Esophagus squamous epithelium (tissue), 5 donors: ENCODE results near the gene MAPK8IP3. TPM values are rescaled to one million over a fixed set of nuclear protein-coding genes. Genes with fewer than 3 reads are reported as not detected.
A peak's percentile ranks its signal among the peaks of the same experiment; 100 is the strongest.

Experiments
- DNase-seq: peaks from one replicate; lab custom pipeline; 2025; lab: John Stamatoyannopoulos, UW
- H3K27ac ChIP-seq, 4 donors: fragments of 200-600 bp; sonication (generic); one replicate each; pipeline ENCODE4 v1.5.1; 2016 to 2019; ENCODE audit warnings: mild to moderate bottlenecking in 1 of 4
- H3K27me3 ChIP-seq, 4 donors: fragments of 200-600 bp; sonication (generic); 1 replicate in 3 of 4; 2 replicates in 1 of 4; pipeline versions ENCODE4 v1.5.1 to v1.6.0; 2017 to 2021; ENCODE audit warnings: antibody characterized with exemption in 1 of 4
- H3K36me3 ChIP-seq, 3 donors: fragments of 200-600 bp; sonication (generic); one replicate each; pipeline ENCODE4 v1.5.1; 2016 to 2019
- H3K4me1 ChIP-seq, 3 donors: fragments of 200-600 bp; sonication (generic); one replicate each; pipeline ENCODE4 v1.5.1; 2017 to 2019
- H3K4me3 ChIP-seq, 4 donors: fragments of 200-600 bp; sonication (generic); 1 replicate in 3 of 4; 2 replicates in 1 of 4; pipeline ENCODE4 v1.5.1; 2016 to 2019; ENCODE audit warnings: mild to moderate bottlenecking in 2 of 4, moderate library complexity in 1 of 4
- H3K9me3 ChIP-seq, 3 donors: fragments of 200-600 bp; sonication (generic); one replicate each; pipeline ENCODE4 v1.5.1; 2016 to 2019
- CTCF ChIP-seq, 6 experiments: fragments of 450-650 bp in 4 of 6; fragments of 200-600 bp in 2 of 6; sonication (generic) in 2 of 6; IDR thresholded peaks; one replicate each; pipeline ENCODE4 v1.5.1; 2016 to 2019; ENCODE audit warnings: antibody characterized with exemption in 6 of 6, mild to moderate bottlenecking in 4 of 6, moderate library complexity in 4 of 6
- POLR2A ChIP-seq, 4 donors: fragments of 450-650 bp; IDR thresholded peaks; one replicate each; pipeline ENCODE4 v1.6.1; 2017; ENCODE audit warnings: antibody characterized with exemption in 4 of 4, mild to moderate bottlenecking in 4 of 4, moderate library complexity in 3 of 4
- WGBS, 2 donors: methylation state at CpG; one replicate each; pipeline ENCODE4 v1.1.5; 2018; 5-methylcytosine and 5-hydroxymethylcytosine counted together
- intact Hi-C: fragments of 100-400 bp; cut with DNase I; formaldehyde crosslinking; loops from one replicate; pipeline ENCODE4 v1.15.0; 2022
- total RNA-seq, 4 donors: library from RNA; depleted of rRNA; stranded (reverse); fragments of >200 nt; gene quantifications; one replicate each; pipeline ENCODE4 v1.1.0, GENCODE V29; 2016
- donor health status: DM: yes; HTN: yes; CAD: no.

MAPK8IP3 gene
- total RNA-seq, 4 donors from 2014 or later, result 8.6 to 37.6 (median 24.7) TPM

- no peak overlapping the region for H3K4me3 ChIP-seq
- peak overlapping the region; percentile 34 to 69 (median 52) for H3K27ac ChIP-seq
- 67 to 78% methylated on average over 14 to 17 of the region's 17 CpGs for WGBS, 2 donors
- H3K9me3 ChIP-seq, result no peaks in the 10 kb centered on the region
- intact Hi-C loops, result no loop called here
- DNase-seq, result no peak
- H3K4me1 ChIP-seq, result peaks cover 0 to 66% (median 17%) of the 10 kb centered on the region in 3 donors
- H3K36me3 ChIP-seq, result peaks cover 0 to 92% (median 23%) of the 10 kb centered on the region in 3 donors
- TF ChIP-seq CTCF (IDR thresholded peaks at IDR 0.05) (no peak), POLR2A (IDR thresholded peaks at IDR 0.05) (no peak)
- no peaks in the 10 kb centered on the region for H3K27me3 ChIP-seq
These were observed 18.3 kb upstream of the MAPK8IP3 start for GRCh38 chr16:1687427-1688316.

GRCh38 chr16:1688807-1689560 lies 17.0 kb upstream of the MAPK8IP3 start:
- 47 to 59% methylated on average over 10 of the region's 10 CpGs for WGBS, 2 donors
- TF ChIP-seq CTCF (IDR thresholded peaks at IDR 0.05), result no peak
- no peak for TF ChIP-seq POLR2A (IDR thresholded peaks at IDR 0.05)
- no peak overlapping the region for H3K4me3 ChIP-seq
- intact Hi-C loops, result no loop called here
- peak overlapping the region in 3 of 4 donors; percentile 30 to 69 (median 38) for H3K27ac ChIP-seq
- H3K36me3 ChIP-seq, result peaks cover 0 to 93% (median 32%) of the 10 kb centered on the region in 3 donors
- peaks cover 0 to 66% (median 17%) of the 10 kb centered on the region in 3 donors for H3K4me1 ChIP-seq
- no peaks in the 10 kb centered on the region for H3K27me3 ChIP-seq
- no peaks in the 10 kb centered on the region for H3K9me3 ChIP-seq
- no peak for DNase-seq

- Histone ChIP-seq H3K27me3 (no peaks in the 10 kb centered on the region), H3K27ac (peak overlapping the region in 3 of 4 donors; percentile 30 to 69 (median 38)), H3K4me3 (no peak overlapping the region), H3K9me3 (no peaks in the 10 kb centered on the region), H3K4me1 (peaks cover 0 to 66% (median 17%) of the 10 kb centered on the region in 3 donors), H3K36me3 (peaks cover 0 to 93% (median 37%) of the 10 kb centered on the region in 3 donors)
- intact Hi-C loops, result no loop called here
- no peak for TF ChIP-seq POLR2A (IDR thresholded peaks at IDR 0.05)
- no peak for TF ChIP-seq CTCF (IDR thresholded peaks at IDR 0.05)
- WGBS, 2 donors, result 84 to 92% methylated on average over 6 to 10 of the region's 13 CpGs
- no peak for DNase-seq
These were observed 16.1 kb upstream of the MAPK8IP3 start for GRCh38 chr16:1689853-1690252.

- Histone ChIP-seq H3K36me3 (peaks cover 0 to 93% (median 37%) of the 10 kb centered on the region in 3 donors), H3K4me3 (no peak overlapping the region), H3K9me3 (no peaks in the 10 kb centered on the region), H3K4me1 (peaks cover 0 to 66% (median 17%) of the 10 kb centered on the region in 3 donors), H3K27ac (peak overlapping the region in 2 of 4 donors; percentile 40 to 64), H3K27me3 (no peaks in the 10 kb centered on the region)
- TF ChIP-seq CTCF (IDR thresholded peaks at IDR 0.05) (no peak), POLR2A (IDR thresholded peaks at IDR 0.05) (no peak)
- 38 to 86% methylated on average over 1 of the region's 1 CpG for WGBS, 2 donors
- DNase-seq, result no peak
- intact Hi-C loops, result no loop called here
These were observed 15.2 kb upstream of the MAPK8IP3 start for GRCh38 chr16:1690810-1691209.
